Activated naive CD8-positive, alpha-beta T cell treated with anti-CD3 and anti-CD28 coated beads, Interleukin-2, amount 50 U/mL, for 24 hours (primary cell): ENCODE measurements around the gene PALD1.

ENCODE experiments used
- ATAC-seq: fragments of 150-1000 bp; cut with Tn5 transposase; one replicate; pipeline ENCODE4 v1.10.0; 2021
- DNase-seq: peaks from one replicate; pipeline ENCODE4 v3.0.0; 2021
- H3K27ac Mint-ChIP-seq: one replicate; pipeline ENCODE4 v1.8.0; 2021; ENCODE audit warnings: mild to moderate bottlenecking, mixed read lengths
- H3K27me3 Mint-ChIP-seq: one replicate; pipeline ENCODE4 v1.8.0; 2021; ENCODE audit warnings: mixed read lengths
- H3K36me3 Mint-ChIP-seq: one replicate; pipeline ENCODE4 v1.8.0; 2021; ENCODE audit warnings: low read depth, mixed read lengths
- H3K4me1 Mint-ChIP-seq: one replicate; pipeline ENCODE4 v1.8.0; 2021; ENCODE audit warnings: mixed read lengths
- H3K4me3 Mint-ChIP-seq: one replicate; pipeline ENCODE4 v1.8.0; 2021; ENCODE audit warnings: mild to moderate bottlenecking, moderate library complexity, mixed read lengths
- H3K9me3 Mint-ChIP-seq: one replicate; pipeline ENCODE4 v1.8.0; 2021; ENCODE audit warnings: mixed read lengths

Gene PALD1

GRCh38 chr10:70487824-70488223 is 9.3 kb downstream of the PALD1 start:
- ATAC-seq: no peak
- Mint-ChIP-seq H3K9me3 (no peaks in the 10 kb centered on the region), H3K27me3 (no peaks in the 10 kb centered on the region)

GRCh38 chr10:70490142-70490541 is 11.6 kb downstream of the PALD1 start:
- Mint-ChIP-seq H3K27ac (no peak overlapping the region), H3K27me3 (no peaks in the 10 kb centered on the region), H3K4me1 (peaks cover 22% of the 10 kb centered on the region), H3K4me3 (no peak overlapping the region), H3K36me3 (peaks cover 2% of the 10 kb centered on the region), H3K9me3 (no peaks in the 10 kb centered on the region)
- ATAC-seq (no peak), DNase-seq (no peak)

More at GRCh38 chr10:70487824-70488223, 9.3 kb downstream of the PALD1 start:
- Mint-ChIP-seq H3K4me3 (no peak overlapping the region), H3K36me3 (peaks cover 2% of the 10 kb centered on the region), H3K27ac (no peak overlapping the region), H3K4me1 (no peaks in the 10 kb centered on the region)
- DNase-seq: no peak

GRCh38 chr10:70491614-70492013 is 13.0 kb downstream of the PALD1 start:
- Mint-ChIP-seq H3K27me3 (no peaks in the 10 kb centered on the region), H3K9me3 (no peaks in the 10 kb centered on the region), H3K4me1 (peaks cover 28% of the 10 kb centered on the region), H3K27ac (no peak overlapping the region), H3K36me3 (no peaks in the 10 kb centered on the region), H3K4me3 (no peak overlapping the region)
- no peak for DNase-seq
- no peak for ATAC-seq

- no peak for ATAC-seq
- H3K27ac Mint-ChIP-seq: no peak overlapping the region
- H3K36me3 Mint-ChIP-seq: no peaks in the 10 kb centered on the region
- H3K4me1 Mint-ChIP-seq: peaks cover 28% of the 10 kb centered on the region
- no peaks in the 10 kb centered on the region for H3K9me3 Mint-ChIP-seq
- no peak overlapping the region for H3K4me3 Mint-ChIP-seq
- no peaks in the 10 kb centered on the region for H3K27me3 Mint-ChIP-seq
- DNase-seq: no peak
Observed at GRCh38 chr10:70492786-70493659, 14.5 kb downstream of the PALD1 start.

GRCh38 chr10:70493660-70494234 is 15.2 kb downstream of the PALD1 start:
- Mint-ChIP-seq H3K4me3 (no peak overlapping the region), H3K27ac (no peak overlapping the region), H3K36me3 (no peaks in the 10 kb centered on the region), H3K9me3 (no peaks in the 10 kb centered on the region), H3K27me3 (no peaks in the 10 kb centered on the region), H3K4me1 (peaks cover 28% of the 10 kb centered on the region)
- no peak for ATAC-seq
- DNase-seq: peak; percentile 33

GRCh38 chr10:70494536-70494935 is 16.0 kb downstream of the PALD1 start:
- no peaks in the 10 kb centered on the region for H3K9me3 Mint-ChIP-seq
- DNase-seq (peak; percentile 72), ATAC-seq (peak; percentile 94)
- H3K27ac Mint-ChIP-seq: peak overlapping the region; percentile 67
- H3K4me3 Mint-ChIP-seq: peak overlapping the region; percentile 30
- H3K27me3 Mint-ChIP-seq: no peaks in the 10 kb centered on the region
- H3K36me3 Mint-ChIP-seq: no peaks in the 10 kb centered on the region
- H3K4me1 Mint-ChIP-seq: peaks cover 28% of the 10 kb centered on the region

GRCh38 chr10:70494966-70495365 is 16.4 kb downstream of the PALD1 start:
- Mint-ChIP-seq H3K36me3 (no peaks in the 10 kb centered on the region), H3K4me1 (peaks cover 28% of the 10 kb centered on the region), H3K27ac (peak overlapping the region; percentile 67), H3K4me3 (peak overlapping the region; percentile 30), H3K27me3 (no peaks in the 10 kb centered on the region), H3K9me3 (no peaks in the 10 kb centered on the region)
- DNase-seq (no peak), ATAC-seq (peak; percentile 25)

- Mint-ChIP-seq H3K27me3 (no peaks in the 10 kb centered on the region), H3K27ac (peak overlapping the region; percentile 67), H3K4me3 (no peak overlapping the region), H3K4me1 (peaks cover 30% of the 10 kb centered on the region), H3K36me3 (no peaks in the 10 kb centered on the region), H3K9me3 (no peaks in the 10 kb centered on the region)
- ATAC-seq (no peak), DNase-seq (no peak)
Observed at GRCh38 chr10:70495691-70496261, 17.2 kb downstream of the PALD1 start.

- H3K9me3 Mint-ChIP-seq: no peaks in the 10 kb centered on the region
- H3K27me3 Mint-ChIP-seq: no peaks in the 10 kb centered on the region
- H3K36me3 Mint-ChIP-seq: no peaks in the 10 kb centered on the region
- ATAC-seq (no peak), DNase-seq (no peak)
- H3K27ac Mint-ChIP-seq: no peak overlapping the region
- H3K4me3 Mint-ChIP-seq: no peak overlapping the region
- H3K4me1 Mint-ChIP-seq: peaks cover 33% of the 10 kb centered on the region
Observed at GRCh38 chr10:70496341-70497119, 18.0 kb downstream of the PALD1 start.

- Mint-ChIP-seq H3K9me3 (no peaks in the 10 kb centered on the region), H3K36me3 (no peaks in the 10 kb centered on the region), H3K4me3 (no peak overlapping the region), H3K4me1 (peaks cover 33% of the 10 kb centered on the region), H3K27me3 (no peaks in the 10 kb centered on the region), H3K27ac (no peak overlapping the region)
- no peak for DNase-seq
- ATAC-seq: no peak
Observed at GRCh38 chr10:70497120-70497545, 18.6 kb downstream of the PALD1 start.

GRCh38 chr10:70498970-70499835 is 20.6 kb downstream of the PALD1 start:
- Mint-ChIP-seq H3K36me3 (no peaks in the 10 kb centered on the region), H3K9me3 (no peaks in the 10 kb centered on the region), H3K4me1 (peaks cover 20% of the 10 kb centered on the region), H3K27me3 (no peaks in the 10 kb centered on the region), H3K27ac (no peak overlapping the region), H3K4me3 (no peak overlapping the region)
- DNase-seq (no peak), ATAC-seq (no peak)

- ATAC-seq (no peak), DNase-seq (no peak)
- H3K4me1 Mint-ChIP-seq: peaks cover 14% of the 10 kb centered on the region
- no peaks in the 10 kb centered on the region for H3K9me3 Mint-ChIP-seq
- H3K27me3 Mint-ChIP-seq: no peaks in the 10 kb centered on the region
- H3K36me3 Mint-ChIP-seq: no peaks in the 10 kb centered on the region
- no peak overlapping the region for H3K4me3 Mint-ChIP-seq
- H3K27ac Mint-ChIP-seq: no peak overlapping the region
Observed at GRCh38 chr10:70499836-70500167, 21.2 kb downstream of the PALD1 start.

- H3K36me3 Mint-ChIP-seq: no peaks in the 10 kb centered on the region
- H3K27ac Mint-ChIP-seq: no peak overlapping the region
- no peak for ATAC-seq
- no peak for DNase-seq
- no peaks in the 10 kb centered on the region for H3K27me3 Mint-ChIP-seq
- H3K4me1 Mint-ChIP-seq: peaks cover 9% of the 10 kb centered on the region
- H3K9me3 Mint-ChIP-seq: no peaks in the 10 kb centered on the region
- no peak overlapping the region for H3K4me3 Mint-ChIP-seq
Observed at GRCh38 chr10:70500368-70500767, 21.8 kb downstream of the PALD1 start.

- Mint-ChIP-seq H3K27me3 (no peaks in the 10 kb centered on the region), H3K4me3 (no peak overlapping the region), H3K4me1 (peaks cover 4% of the 10 kb centered on the region), H3K27ac (no peak overlapping the region), H3K9me3 (no peaks in the 10 kb centered on the region), H3K36me3 (no peaks in the 10 kb centered on the region)
- ATAC-seq: no peak
- no peak for DNase-seq
Observed at GRCh38 chr10:70500812-70501301, 22.3 kb downstream of the PALD1 start.
